ENCODE data around the gene KCTD21. TPM values are rescaled to one million over a fixed set of nuclear protein-coding genes. Genes with fewer than 3 reads are reported as not detected.

Gene KCTD21
- total RNA-seq, 4 donors from 2014 or later: 10.6 to 16.1 (median 11.7) TPM

DNA sequence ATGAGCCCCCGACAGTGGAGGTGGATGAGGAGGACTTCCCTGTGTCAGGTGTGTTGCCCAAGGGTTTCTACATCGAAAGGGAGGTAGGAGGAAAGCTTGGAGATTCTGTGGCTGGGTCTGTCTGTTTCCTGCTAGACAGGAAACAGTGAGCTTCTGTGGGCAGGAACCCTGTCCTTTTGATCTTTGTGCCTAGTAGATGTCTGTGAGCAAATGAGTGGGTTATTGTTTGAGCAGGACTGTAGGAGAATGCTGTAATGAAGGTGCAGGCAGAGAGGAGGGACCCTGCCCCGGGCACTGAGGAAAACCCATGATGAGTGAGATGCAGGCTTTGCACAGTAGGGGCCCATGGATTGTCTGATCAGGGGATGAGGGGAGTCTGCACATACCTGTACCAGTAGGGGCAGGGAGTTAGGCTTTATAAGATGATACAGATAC, 14.3 kb upstream of the KCTD21 start:
- TF ChIP-seq CTCF (IDR thresholded peaks at IDR 0.05; ENCODE audit: low read depth): no peak

GRCh38 chr11:78201096-78201818, 12.8 kb upstream of the KCTD21 start:
- TF ChIP-seq CTCF (IDR thresholded peaks at IDR 0.05; ENCODE audit: low read depth): no peak

GRCh38 chr11:78200553-78200952, 12.1 kb upstream of the KCTD21 start:
- TF ChIP-seq CTCF (IDR thresholded peaks at IDR 0.05; ENCODE audit: low read depth): no peak

DNA sequence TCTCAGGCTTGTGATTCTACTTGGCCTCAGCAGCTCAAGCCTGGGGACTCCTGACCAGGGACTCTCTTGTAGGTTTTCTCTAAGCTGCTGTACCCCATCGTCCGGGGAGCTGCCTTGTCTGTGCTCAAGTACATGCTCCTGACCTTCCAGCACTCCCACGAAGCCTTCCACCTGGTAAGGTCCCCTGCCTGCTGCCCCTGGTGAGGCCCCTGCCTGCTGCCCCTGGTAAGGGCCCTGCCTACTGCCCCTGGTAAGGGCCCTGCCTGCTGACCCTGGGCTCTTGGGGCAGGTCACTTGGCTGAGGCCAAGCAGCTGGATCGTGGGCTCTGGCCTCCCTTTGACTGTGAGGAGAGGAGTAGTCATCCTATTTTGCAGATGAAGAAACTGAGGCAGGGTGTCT, 11.6 kb upstream of the KCTD21 start:
- no peak for TF ChIP-seq CTCF (IDR thresholded peaks at IDR 0.05; ENCODE audit: low read depth)

- no peak for TF ChIP-seq CTCF (IDR thresholded peaks at IDR 0.05; ENCODE audit: low read depth)
Measured at GRCh38 chr11:78199653-78200015, 11.2 kb upstream of the KCTD21 start.

GRCh38 chr11:78199015-78199652, 10.7 kb upstream of the KCTD21 start:
- no peak for TF ChIP-seq CTCF (IDR thresholded peaks at IDR 0.05; ENCODE audit: low read depth)

- no peak for TF ChIP-seq CTCF (IDR thresholded peaks at IDR 0.05; ENCODE audit: low read depth)
Measured at GRCh38 chr11:78197816-78198215, 9.4 kb upstream of the KCTD21 start.

Data from subcutaneous adipose tissue (tissue), 4 donors.